Transverse colon (tissue), 4 donors: Measurements from ENCODE around the gene SLC38A4. TPM values are rescaled to one million over a fixed set of nuclear protein-coding genes. Genes with fewer than 3 reads are reported as not detected.

Experiments
- DNase-seq: peaks from one replicate; pipeline ENCODE4 v3.0.0-alpha.2; 2019
- H3K27ac ChIP-seq, 4 donors: fragments of 200-600 bp; sonication (generic); 2 replicates each; pipeline ENCODE4 v1.5.1; 2016 to 2018; ENCODE audit warnings: inconsistent platforms in 4 of 4
- H3K27me3 ChIP-seq: fragments of 200-600 bp; sonication (generic); 2 replicates; pipeline ENCODE4 v1.5.1; 2017; ENCODE audit warnings: inconsistent platforms
- H3K36me3 ChIP-seq, 4 donors: fragments of 200-600 bp; sonication (generic); 2 replicates each; pipeline ENCODE4 v1.5.1; 2017 to 2019; ENCODE audit warnings: inconsistent platforms in 4 of 4
- H3K4me1 ChIP-seq, 4 donors: fragments of 200-600 bp; sonication (generic); 2 replicates each; pipeline ENCODE4 v1.5.1; 2017 to 2020; ENCODE audit warnings: inconsistent platforms in 4 of 4
- H3K4me3 ChIP-seq, 4 donors: fragments of 200-600 bp; sonication (generic); 1 replicate in 1 of 4; 2 replicates in 3 of 4; pipeline versions ENCODE4 v1.5.1 to v1.6.1; 2017 to 2019; ENCODE audit warnings: inconsistent platforms in 4 of 4
- H3K9me3 ChIP-seq, 2 donors: fragments of 200-600 bp; sonication (generic); 2 replicates each; pipeline ENCODE4 v1.5.1; 2017 to 2019; ENCODE audit warnings: inconsistent platforms in 2 of 2
- EP300 ChIP-seq: sonication (generic); formaldehyde crosslinking; IDR thresholded peaks from one replicate; pipeline ENCODE4 v1.6.1; 2017; ENCODE audit warnings: antibody characterized with exemption, low read depth
- POLR2A ChIP-seq: fragments of 450-650 bp; IDR thresholded peaks from one replicate; pipeline ENCODE4 v1.6.1; 2016; ENCODE audit warnings: antibody characterized with exemption, mild to moderate bottlenecking, moderate library complexity
- POLR2AphosphoS5 ChIP-seq, 3 donors: sonication (generic); formaldehyde crosslinking; IDR thresholded peaks; one replicate each; pipeline ENCODE4 v1.6.1; 2016; ENCODE audit warnings: antibody characterized with exemption in 3 of 3
- WGBS, 2 donors: methylation state at CpG; one replicate each; pipeline ENCODE4 v1.1.5; 2018; ENCODE audit warnings: low coverage in 1 of 2; 5-methylcytosine and 5-hydroxymethylcytosine counted together
- in situ Hi-C, 4 donors: fragments of 200-750 bp; cut with MboI; loops; one replicate each; pipeline versions ENCODE4 v1.15.0 to v1.15.1; 2017; ENCODE audit warnings: low sequenced_read_pairs in 3 of 4, low pct_ligation_motif_present in 1 of 4, low pct_unique_long_range_greater_than_20kb in 1 of 4
- intact Hi-C: fragments of 100-400 bp; cut with DNase I; formaldehyde crosslinking; loops from one replicate; pipeline ENCODE4 v1.15.1; 2023; ENCODE audit warnings: low total_unique reads
- total RNA-seq, 4 donors: library from RNA; depleted of rRNA; stranded (reverse); fragments of >200 nt; gene quantifications; one replicate each; pipeline ENCODE4 v1.1.0, GENCODE V29; 2016
- TF ChIP-seq, protein P1 (sequence below), 5 experiments: fragments of 200-600 bp in 3 of 5; fragments of 450-650 bp in 2 of 5; sonication (generic) in 3 of 5; IDR thresholded peaks; 1 replicate in 2 of 5; 2 replicates in 3 of 5; pipeline ENCODE4 v1.5.1; 2016 to 2017; ENCODE audit warnings: antibody characterized with exemption in 5 of 5, inconsistent platforms in 3 of 5, mild to moderate bottlenecking in 2 of 5, moderate library complexity in 1 of 5

SLC38A4 gene
- total RNA-seq, 4 donors from 2014 or later: 2.2 to 19.7 (median 6.7) TPM

GRCh38 chr12:46786774-46787173 lies 39.0 kb downstream of the SLC38A4 start:
- Histone ChIP-seq H3K9me3 (no peaks in the 10 kb centered on the region), H3K36me3 (no peaks in the 10 kb centered on the region), H3K4me3 (no peak overlapping the region), H3K27ac (no peak overlapping the region), H3K4me1 (peaks cover 0 to 3% (median 2%) of the 10 kb centered on the region in 4 donors), H3K27me3 (no peaks in the 10 kb centered on the region)
- TF ChIP-seq POLR2A: no peak
- TF ChIP-seq, protein P1, sequence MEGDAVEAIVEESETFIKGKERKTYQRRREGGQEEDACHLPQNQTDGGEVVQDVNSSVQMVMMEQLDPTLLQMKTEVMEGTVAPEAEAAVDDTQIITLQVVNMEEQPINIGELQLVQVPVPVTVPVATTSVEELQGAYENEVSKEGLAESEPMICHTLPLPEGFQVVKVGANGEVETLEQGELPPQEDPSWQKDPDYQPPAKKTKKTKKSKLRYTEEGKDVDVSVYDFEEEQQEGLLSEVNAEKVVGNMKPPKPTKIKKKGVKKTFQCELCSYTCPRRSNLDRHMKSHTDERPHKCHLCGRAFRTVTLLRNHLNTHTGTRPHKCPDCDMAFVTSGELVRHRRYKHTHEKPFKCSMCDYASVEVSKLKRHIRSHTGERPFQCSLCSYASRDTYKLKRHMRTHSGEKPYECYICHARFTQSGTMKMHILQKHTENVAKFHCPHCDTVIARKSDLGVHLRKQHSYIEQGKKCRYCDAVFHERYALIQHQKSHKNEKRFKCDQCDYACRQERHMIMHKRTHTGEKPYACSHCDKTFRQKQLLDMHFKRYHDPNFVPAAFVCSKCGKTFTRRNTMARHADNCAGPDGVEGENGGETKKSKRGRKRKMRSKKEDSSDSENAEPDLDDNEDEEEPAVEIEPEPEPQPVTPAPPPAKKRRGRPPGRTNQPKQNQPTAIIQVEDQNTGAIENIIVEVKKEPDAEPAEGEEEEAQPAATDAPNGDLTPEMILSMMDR (IDR thresholded peaks at IDR 0.05): no peak
- TF ChIP-seq EP300: no peak
- no peak for TF ChIP-seq POLR2AphosphoS5 (IDR thresholded peaks at IDR 0.05)
- in situ Hi-C loops (no loop called here), intact Hi-C loops (no loop called here)
- WGBS, 2 donors: 50 to 80% methylated on average over 2 to 3 of the region's 3 CpGs
- no peak for DNase-seq

DNA sequence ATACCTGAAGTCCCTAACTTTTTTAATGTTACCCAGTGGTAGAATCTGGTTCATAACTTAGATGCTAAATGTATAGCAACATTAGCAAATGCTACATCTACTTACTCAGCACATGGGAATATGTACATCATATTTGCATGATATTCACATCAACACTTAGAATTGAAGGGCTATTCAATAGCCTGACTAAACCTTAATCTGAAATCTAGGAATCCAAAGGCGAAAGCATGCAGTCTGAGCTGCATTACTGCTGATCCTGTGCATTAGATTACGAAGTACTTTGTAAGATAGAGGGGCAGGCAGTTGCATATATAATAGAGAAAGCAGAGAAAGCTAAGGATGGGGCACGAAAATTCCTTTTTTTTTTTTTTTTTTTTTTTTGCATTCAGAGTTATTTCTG lies 40.4 kb downstream of the SLC38A4 start:
- Histone ChIP-seq H3K27ac (no peak overlapping the region), H3K36me3 (no peaks in the 10 kb centered on the region), H3K27me3 (no peaks in the 10 kb centered on the region), H3K4me3 (no peak overlapping the region), H3K4me1 (peaks cover 0 to 3% (median 2%) of the 10 kb centered on the region in 4 donors), H3K9me3 (no peaks in the 10 kb centered on the region)
- WGBS, 2 donors: 80 to 90% methylated on average over 2 to 3 of the region's 3 CpGs
- in situ Hi-C loops: no loop called here
- TF ChIP-seq, protein P1 (IDR thresholded peaks at IDR 0.05): no peak
- no peak for TF ChIP-seq POLR2A
- intact Hi-C loops: no loop called here
- no peak for DNase-seq

- WGBS, 2 donors: 65 to 75% methylated on average over 5 of the region's 5 CpGs
- Histone ChIP-seq H3K4me3 (no peak overlapping the region), H3K9me3 (no peaks in the 10 kb centered on the region), H3K36me3 (no peaks in the 10 kb centered on the region), H3K4me1 (peaks cover 0 to 3% (median 2%) of the 10 kb centered on the region in 4 donors), H3K27ac (no peak overlapping the region), H3K27me3 (no peaks in the 10 kb centered on the region)
- TF ChIP-seq POLR2AphosphoS5 (IDR thresholded peaks at IDR 0.05): no peak
- no peak for TF ChIP-seq EP300
- no peak for DNase-seq
- intact Hi-C loops: no loop called here
- in situ Hi-C loops: no loop called here
Observed at GRCh38 chr12:46783871-46784270, 41.9 kb downstream of the SLC38A4 start.

DNA sequence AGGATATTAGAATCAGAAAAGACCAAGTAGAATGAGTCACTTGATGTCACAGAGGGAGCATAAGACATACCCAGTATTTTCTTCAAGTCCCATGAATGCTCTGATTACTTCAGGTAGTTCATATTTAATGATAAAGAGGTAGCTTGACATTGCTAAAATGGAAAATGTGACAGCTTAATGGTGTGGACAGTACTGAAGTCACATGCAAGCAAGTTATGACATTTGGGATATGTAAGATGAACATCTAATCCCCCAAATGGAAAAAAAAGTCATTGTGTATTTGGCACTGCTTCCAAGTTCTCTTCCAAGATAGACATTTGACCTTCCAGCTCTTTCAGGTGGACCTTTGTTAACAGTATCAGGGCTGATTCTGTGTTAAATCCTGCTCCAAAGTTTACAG lies 45.9 kb downstream of the SLC38A4 start:
- in situ Hi-C loops: no loop called here
- intact Hi-C loops: no loop called here
- TF ChIP-seq, protein P1 (IDR thresholded peaks at IDR 0.05): no peak
- TF ChIP-seq EP300 (no peak), POLR2A (no peak), POLR2AphosphoS5 (IDR thresholded peaks at IDR 0.05) (no peak)

GRCh38 chr12:46779063-46779462 lies 46.7 kb downstream of the SLC38A4 start:
- no peaks in the 10 kb centered on the region for H3K4me1 ChIP-seq
- 92 to 94% methylated on average over 1 of the region's 1 CpG for WGBS, 2 donors
- DNase-seq: no peak
- H3K9me3 ChIP-seq: no peaks in the 10 kb centered on the region
- no peak overlapping the region for H3K4me3 ChIP-seq
- H3K27ac ChIP-seq: no peak overlapping the region
- TF ChIP-seq POLR2AphosphoS5 (IDR thresholded peaks at IDR 0.05) (no peak), EP300 (no peak), POLR2A (no peak)
- TF ChIP-seq, protein P1 (IDR thresholded peaks at IDR 0.05): no peak
- no peaks in the 10 kb centered on the region for H3K36me3 ChIP-seq
- in situ Hi-C loops: no loop called here
- intact Hi-C loops: no loop called here
- no peaks in the 10 kb centered on the region for H3K27me3 ChIP-seq

More for the DNA sequence above, 45.9 kb downstream of the SLC38A4 start:
- no peaks in the 10 kb centered on the region for H3K9me3 ChIP-seq
- H3K4me3 ChIP-seq: no peak overlapping the region
- H3K36me3 ChIP-seq: no peaks in the 10 kb centered on the region
- DNase-seq: no peak
- no peaks in the 10 kb centered on the region for H3K27me3 ChIP-seq
- peaks cover 0 to 2% (median under 1%) of the 10 kb centered on the region in 4 donors for H3K4me1 ChIP-seq
- H3K27ac ChIP-seq: no peak overlapping the region
